ENCODE measurements around the gene DMRT2.

Gene DMRT2

GRCh38 chr9:1050125-1050895, at the start of gene DMRT2:
DMRT2 (plus strand) TSS chr9:1050357; CDS start chr9:1051614, 1,257 bp downstream.
- peak; percentile 76 for FAIRE-seq

- no peak for FAIRE-seq
These were observed 48.3 kb upstream of the DMRT2 start for GRCh38 chr9:1001838-1002237.

- FAIRE-seq: no peak
These were observed 47.5 kb upstream of the DMRT2 start for GRCh38 chr9:1002678-1003077.

- no peak for FAIRE-seq
These were observed 45.0 kb upstream of the DMRT2 start for GRCh38 chr9:1005043-1005667.

- FAIRE-seq: no peak
These were observed 42.8 kb upstream of the DMRT2 start for GRCh38 chr9:1007312-1007711.

- no peak for FAIRE-seq
These were observed 41.9 kb upstream of the DMRT2 start for GRCh38 chr9:1008216-1008615.

- no peak for FAIRE-seq
These were observed 41.0 kb upstream of the DMRT2 start for GRCh38 chr9:1009101-1009707.

- no peak for FAIRE-seq
These were observed 37.1 kb upstream of the DMRT2 start for GRCh38 chr9:1013021-1013420.

- no peak for FAIRE-seq
These were observed 35.9 kb upstream of the DMRT2 start for GRCh38 chr9:1014225-1014624.

GRCh38 chr9:1014640-1015039, 35.5 kb upstream of the DMRT2 start:
- no peak for FAIRE-seq

GRCh38 chr9:1018121-1018520, 32.0 kb upstream of the DMRT2 start:
- FAIRE-seq: no peak

GRCh38 chr9:1024112-1024511, 26.0 kb upstream of the DMRT2 start:
- FAIRE-seq: no peak

- FAIRE-seq: no peak
These were observed 25.0 kb upstream of the DMRT2 start for GRCh38 chr9:1025131-1025530.

- no peak for FAIRE-seq
These were observed 23.9 kb upstream of the DMRT2 start for GRCh38 chr9:1026219-1026618.

- no peak for FAIRE-seq
These were observed 21.5 kb upstream of the DMRT2 start for GRCh38 chr9:1028501-1029190.

- FAIRE-seq: no peak
These were observed 18.1 kb upstream of the DMRT2 start for GRCh38 chr9:1031951-1032601.

GRCh38 chr9:1034271-1034670, 15.9 kb upstream of the DMRT2 start:
- FAIRE-seq: no peak

GRCh38 chr9:1039589-1039988, 10.6 kb upstream of the DMRT2 start:
- FAIRE-seq: no peak

GRCh38 chr9:1042466-1042865, 7.7 kb upstream of the DMRT2 start:
- no peak for FAIRE-seq

GRCh38 chr9:1044643-1045042, 5.5 kb upstream of the DMRT2 start:
- FAIRE-seq: no peak

GRCh38 chr9:1046639-1047572, 3.3 kb upstream of the DMRT2 start:
- no peak for FAIRE-seq
